ENCODE data around the gene AHR.

AHR gene

DNA sequence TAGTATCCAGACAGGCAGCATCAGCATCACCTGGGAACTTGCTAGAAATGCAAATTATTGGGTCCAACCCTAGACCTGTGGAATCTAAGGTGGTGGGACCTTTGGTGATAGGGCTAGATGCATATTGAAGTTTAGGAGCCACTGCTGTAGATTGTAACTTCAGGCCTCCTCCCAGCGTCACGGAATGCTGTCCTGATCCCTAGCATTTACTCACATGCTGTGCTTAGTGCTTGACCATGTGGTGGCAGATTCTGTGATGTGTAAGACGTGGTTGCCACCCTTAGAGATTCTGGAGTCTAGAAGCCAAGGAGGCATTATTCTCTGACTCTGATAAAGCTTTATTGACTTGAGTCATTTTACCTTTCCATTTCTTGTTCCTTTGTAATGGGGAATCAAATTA, 13.5 kb downstream of the AHR start:
- ChIA-PET POLR2A (no interaction called here), CTCF (no interaction called here)
- H3K4me3 ChIP-seq (ENCODE audit: low read depth, low read length) = no peak overlapping the region
- TF ChIP-seq ZNF600 (tag by site-specific recombination; IDR thresholded peaks at IDR 0.05) = 0 out of 2 replicates have a peak, but pooled peaks have one; percentile 34
- no peak for TF ChIP-seq ZNF837 (tag by site-specific recombination; IDR thresholded peaks at IDR 0.05)
- TF ChIP-seq ZNF707 (tag by site-specific recombination; IDR thresholded peaks at IDR 0.05) = no peak
- TF ChIP-seq ZNF560 (tag by site-specific recombination; IDR thresholded peaks at IDR 0.05; ENCODE audit: borderline replicate concordance) = no peak
- no peak for TF ChIP-seq ZNF76 (tag by site-specific recombination; IDR thresholded peaks at IDR 0.05; ENCODE audit: borderline replicate concordance, low read depth)
- no peak for TF ChIP-seq KLF16 (tag by site-specific recombination; IDR thresholded peaks at IDR 0.05)
- TF ChIP-seq REPIN1 (tag by site-specific recombination; IDR thresholded peaks at IDR 0.05; ENCODE audit: low read depth) = no peak
- TF ChIP-seq ZIC2 (tag by site-specific recombination; IDR thresholded peaks at IDR 0.05) = no peak
- H3K4me1 ChIP-seq (ENCODE audit: control insufficient read depth, insufficient read depth, low read length) = no peaks in the 10 kb centered on the region
- no peak overlapping the region for H3K27ac ChIP-seq (ENCODE audit: extremely low read depth, low read depth, low read length)
- H3K9me3 ChIP-seq (ENCODE audit: control insufficient read depth, insufficient read depth, low read depth, low read length) = no peaks in the 10 kb centered on the region
- H3K36me3 ChIP-seq (ENCODE audit: control insufficient read depth in 2 of 2, insufficient read depth in 1 of 2, low read length in 2 of 2) = 0 out of 3 replicates have a peak, but pooled peaks cover 0 to 3% of the 10 kb centered on the region in 2 experiments

DNA sequence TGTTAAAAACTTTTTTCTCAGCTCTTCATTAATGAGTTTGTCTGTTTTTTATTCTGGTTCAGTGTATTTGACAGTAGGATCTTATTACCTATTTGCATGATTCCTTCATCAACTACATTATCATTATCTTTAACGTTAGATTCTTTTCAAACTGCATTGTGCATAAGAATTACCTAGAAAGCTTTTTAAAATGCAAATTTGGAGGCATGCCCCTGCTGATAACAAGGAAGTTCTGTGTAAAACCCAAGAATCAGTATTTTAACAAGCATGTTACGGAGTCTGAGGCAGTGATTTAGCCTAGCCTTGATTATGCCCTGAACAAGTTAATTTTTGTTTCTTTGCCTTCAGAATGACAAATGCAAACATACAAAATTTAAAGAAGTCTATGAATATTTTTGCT, 14.2 kb downstream of the AHR start:
- Histone ChIP-seq H3K4me3 (ENCODE audit: low read depth, low read length) (no peak overlapping the region), H3K4me1 (ENCODE audit: control insufficient read depth, insufficient read depth, low read length) (no peaks in the 10 kb centered on the region), H3K9me3 (ENCODE audit: control insufficient read depth, insufficient read depth, low read depth, low read length) (no peaks in the 10 kb centered on the region), H3K27ac (ENCODE audit: extremely low read depth, low read depth, low read length) (no peak overlapping the region), H3K36me3 (ENCODE audit: control insufficient read depth in 2 of 2, insufficient read depth in 1 of 2, low read length in 2 of 2) (0 out of 3 replicates have a peak, but pooled peaks cover 0 to 3% of the 10 kb centered on the region in 2 experiments)
- ChIA-PET CTCF (interaction anchor here (0.6 kb wide), 1 partner anchor 206 kb away, joined by 3 read pairs; no protein-coding TSS in a partner anchor), POLR2A (no interaction called here)
- TF ChIP-seq TCF7L2 (IDR thresholded peaks at IDR 0.05; ENCODE audit: borderline replicate concordance, low read depth, low read length) = no peak
- no peak for TF ChIP-seq SP7 (tag by site-specific recombination; IDR thresholded peaks at IDR 0.05)
- TF ChIP-seq ZNF529 (tag by site-specific recombination; IDR thresholded peaks at IDR 0.05; ENCODE audit: insufficient replicate concordance) = no peak
- TF ChIP-seq YY2 (tag by site-specific recombination; IDR thresholded peaks at IDR 0.05) = no peak
- no peak for TF ChIP-seq ZNF561 (tag by site-specific recombination; IDR thresholded peaks at IDR 0.05; ENCODE audit: borderline replicate concordance)
- TF ChIP-seq ZNF514 (tag by site-specific recombination; IDR thresholded peaks at IDR 0.05) = no peak
- no peak for TF ChIP-seq ZNF426 (tag by site-specific recombination; IDR thresholded peaks at IDR 0.05)
- TF ChIP-seq ZNF624 (tag by site-specific recombination; IDR thresholded peaks at IDR 0.05) = no peak
- TF ChIP-seq OSR2 (tag by site-specific recombination; IDR thresholded peaks at IDR 0.05) = no peak
- no peak for TF ChIP-seq ZNF169 (tag by site-specific recombination; IDR thresholded peaks at IDR 0.05)
- no peak for TF ChIP-seq ZIC2 (tag by site-specific recombination; IDR thresholded peaks at IDR 0.05)
- TF ChIP-seq, protein P1, sequence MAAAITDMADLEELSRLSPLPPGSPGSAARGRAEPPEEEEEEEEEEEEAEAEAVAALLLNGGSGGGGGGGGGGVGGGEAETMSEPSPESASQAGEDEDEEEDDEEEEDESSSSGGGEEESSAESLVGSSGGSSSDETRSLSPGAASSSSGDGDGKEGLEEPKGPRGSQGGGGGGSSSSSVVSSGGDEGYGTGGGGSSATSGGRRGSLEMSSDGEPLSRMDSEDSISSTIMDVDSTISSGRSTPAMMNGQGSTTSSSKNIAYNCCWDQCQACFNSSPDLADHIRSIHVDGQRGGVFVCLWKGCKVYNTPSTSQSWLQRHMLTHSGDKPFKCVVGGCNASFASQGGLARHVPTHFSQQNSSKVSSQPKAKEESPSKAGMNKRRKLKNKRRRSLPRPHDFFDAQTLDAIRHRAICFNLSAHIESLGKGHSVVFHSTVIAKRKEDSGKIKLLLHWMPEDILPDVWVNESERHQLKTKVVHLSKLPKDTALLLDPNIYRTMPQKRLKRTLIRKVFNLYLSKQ (tag by site-specific recombination; IDR thresholded peaks at IDR 0.05; ENCODE audit: borderline replicate concordance) = no peak

DNA sequence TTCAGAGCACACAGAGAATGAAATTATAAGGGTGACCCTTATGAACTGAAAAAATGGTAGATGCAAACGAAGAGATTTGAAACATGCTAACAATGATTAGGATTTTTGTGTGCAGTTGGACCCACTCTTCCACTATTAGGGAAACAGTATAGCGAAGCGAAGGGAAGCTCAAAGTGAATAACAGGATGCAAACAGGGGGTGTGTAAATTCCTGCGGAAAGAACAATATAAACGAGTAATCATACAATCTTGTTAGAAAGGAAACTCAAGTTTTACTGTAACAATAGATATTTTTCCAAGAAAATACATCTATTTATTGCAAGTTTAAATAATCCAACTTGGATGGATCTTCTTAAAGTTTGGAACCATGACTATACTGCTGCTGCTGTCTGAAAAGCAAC, 14.7 kb downstream of the AHR start:
- no peaks in the 10 kb centered on the region for H3K9me3 ChIP-seq (ENCODE audit: control insufficient read depth, insufficient read depth, low read depth, low read length)
- POLR2A ChIA-PET = no interaction called here
- no peak overlapping the region for H3K4me3 ChIP-seq (ENCODE audit: low read depth, low read length)

More for the DNA sequence above, 14.7 kb downstream of the AHR start:
- H3K27ac ChIP-seq (ENCODE audit: extremely low read depth, low read depth, low read length) = no peak overlapping the region
- no peaks in the 10 kb centered on the region for H3K4me1 ChIP-seq (ENCODE audit: control insufficient read depth, insufficient read depth, low read length)
- TF ChIP-seq ZFP69B (tag by site-specific recombination; IDR thresholded peaks at IDR 0.05) = no peak
- TF ChIP-seq ZNF416 (tag by site-specific recombination; IDR thresholded peaks at IDR 0.05) = no peak
- TF ChIP-seq ZNF184 (tag by site-specific recombination; IDR thresholded peaks at IDR 0.05) = no peak
- TF ChIP-seq ZNF155 (tag by site-specific recombination; IDR thresholded peaks at IDR 0.05) = no peak
- no peak for TF ChIP-seq ZNF335 (tag by site-specific recombination; conservative IDR thresholded peaks at IDR 0.05)
- TF ChIP-seq, protein P2, sequence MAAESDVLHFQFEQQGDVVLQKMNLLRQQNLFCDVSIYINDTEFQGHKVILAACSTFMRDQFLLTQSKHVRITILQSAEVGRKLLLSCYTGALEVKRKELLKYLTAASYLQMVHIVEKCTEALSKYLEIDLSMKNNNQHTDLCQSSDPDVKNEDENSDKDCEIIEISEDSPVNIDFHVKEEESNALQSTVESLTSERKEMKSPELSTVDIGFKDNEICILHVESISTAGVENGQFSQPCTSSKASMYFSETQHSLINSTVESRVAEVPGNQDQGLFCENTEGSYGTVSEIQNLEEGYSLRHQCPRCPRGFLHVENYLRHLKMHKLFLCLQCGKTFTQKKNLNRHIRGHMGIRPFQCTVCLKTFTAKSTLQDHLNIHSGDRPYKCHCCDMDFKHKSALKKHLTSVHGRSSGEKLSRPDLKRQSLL (tag by site-specific recombination; IDR thresholded peaks at IDR 0.05) = no peak
- TF ChIP-seq TRIM28 (IDR thresholded peaks at IDR 0.05; ENCODE audit: borderline replicate concordance, low read length) = no peak
- no peak for TF ChIP-seq ZNF394 (tag by site-specific recombination; IDR thresholded peaks at IDR 0.05; ENCODE audit: borderline replicate concordance)
- TF ChIP-seq, protein P3, sequence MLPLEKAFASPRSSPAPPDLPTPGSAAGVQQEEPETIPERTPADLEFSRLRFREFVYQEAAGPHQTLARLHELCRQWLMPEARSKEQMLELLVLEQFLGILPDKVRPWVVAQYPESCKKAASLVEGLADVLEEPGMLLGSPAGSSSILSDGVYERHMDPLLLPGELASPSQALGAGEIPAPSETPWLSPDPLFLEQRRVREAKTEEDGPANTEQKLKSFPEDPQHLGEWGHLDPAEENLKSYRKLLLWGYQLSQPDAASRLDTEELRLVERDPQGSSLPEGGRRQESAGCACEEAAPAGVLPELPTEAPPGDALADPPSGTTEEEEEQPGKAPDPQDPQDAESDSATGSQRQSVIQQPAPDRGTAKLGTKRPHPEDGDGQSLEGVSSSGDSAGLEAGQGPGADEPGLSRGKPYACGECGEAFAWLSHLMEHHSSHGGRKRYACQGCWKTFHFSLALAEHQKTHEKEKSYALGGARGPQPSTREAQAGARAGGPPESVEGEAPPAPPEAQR (tag by site-specific recombination; IDR thresholded peaks at IDR 0.05) = no peak
- 0 out of 3 replicates have a peak, but pooled peaks cover 0 to 3% of the 10 kb centered on the region in 2 experiments for H3K36me3 ChIP-seq (ENCODE audit: control insufficient read depth in 2 of 2, insufficient read depth in 1 of 2, low read length in 2 of 2)
- CTCF ChIA-PET = no interaction called here
